Measurements from ENCODE around the gene SEC61A2.
A peak's percentile ranks its signal among the peaks of the same experiment; 100 is the strongest.
"Not testable (repeated sequence)": the region's sequence is repeated elsewhere in the genome, so short reads cannot be mapped to it uniquely, and the experiment has no call there.

Gene SEC61A2

DNA sequence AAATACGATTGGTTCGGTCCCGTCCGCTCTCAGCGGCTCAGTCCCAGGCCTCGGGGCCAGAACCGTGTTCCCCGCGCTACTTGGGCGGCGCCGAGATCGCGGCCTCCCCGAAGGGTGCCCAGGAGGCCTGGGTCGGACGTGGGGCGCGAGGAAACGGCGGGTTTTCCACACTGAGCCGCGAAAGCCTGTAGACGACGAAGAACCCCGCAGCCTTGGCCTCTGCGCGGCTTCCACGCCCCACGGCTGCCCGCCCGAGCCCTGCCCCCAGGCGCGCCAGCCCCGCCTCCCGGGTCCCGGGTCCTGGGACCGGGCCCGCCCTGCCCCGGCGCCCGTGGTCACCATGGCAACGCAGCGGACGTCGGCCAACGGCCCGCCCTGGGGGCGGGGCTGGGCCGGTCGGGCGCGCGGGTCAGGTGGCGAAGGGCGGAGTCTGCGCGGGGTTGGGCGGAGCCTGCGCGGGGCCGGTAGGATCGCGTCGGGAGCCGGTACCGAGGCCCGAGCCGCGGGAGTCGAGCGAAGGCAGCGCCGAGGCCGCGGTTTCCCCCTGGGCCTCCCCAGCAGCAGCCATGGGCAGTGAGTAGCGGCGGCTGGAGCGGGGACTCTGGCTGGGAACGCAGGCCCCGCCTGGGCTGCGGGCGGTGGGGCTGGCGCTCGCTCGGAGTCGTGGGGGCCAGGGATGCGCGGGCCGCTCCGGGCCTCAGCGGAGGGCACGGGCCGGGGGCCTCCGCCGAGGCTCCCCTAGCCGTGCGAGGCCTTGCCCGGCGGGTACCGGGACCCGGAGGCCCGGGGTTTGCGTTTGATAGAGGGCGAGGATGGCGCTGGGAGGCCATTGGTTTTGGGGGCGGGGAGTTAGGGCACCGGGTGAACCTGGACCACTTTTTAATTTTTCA is at the start of gene SEC61A2:
Gene SEC61A2, plus strand, starts transcription at position 456 of the 890 bp plus-strand sequence. Its CDS starts 111 bp downstream, at position 567.
- peak; percentile 83 for DNase-seq (ENCODE audit: low read depth)

DNA sequence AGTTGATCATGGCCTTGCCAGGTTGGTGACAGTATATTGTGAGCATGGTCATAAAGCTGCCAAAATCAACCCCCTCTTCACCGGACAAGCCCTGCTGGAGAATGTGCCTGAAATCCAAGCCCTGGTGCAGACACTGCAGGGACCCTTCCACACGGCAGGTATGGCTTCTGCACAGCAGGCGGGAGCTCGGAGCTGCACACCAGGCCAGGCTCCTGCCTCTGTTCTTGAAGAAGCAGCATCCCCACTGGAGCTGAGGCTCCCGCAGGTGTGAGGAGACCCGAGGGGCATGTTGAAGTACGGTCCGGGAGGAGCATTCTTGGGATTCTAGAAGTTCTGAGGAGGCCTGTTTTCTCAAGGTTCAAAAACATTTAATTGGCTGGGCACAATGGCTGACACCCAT is 48.0 kb upstream of the SEC61A2 start:
- DNase-seq (ENCODE audit: low read depth): no peak

DNA sequence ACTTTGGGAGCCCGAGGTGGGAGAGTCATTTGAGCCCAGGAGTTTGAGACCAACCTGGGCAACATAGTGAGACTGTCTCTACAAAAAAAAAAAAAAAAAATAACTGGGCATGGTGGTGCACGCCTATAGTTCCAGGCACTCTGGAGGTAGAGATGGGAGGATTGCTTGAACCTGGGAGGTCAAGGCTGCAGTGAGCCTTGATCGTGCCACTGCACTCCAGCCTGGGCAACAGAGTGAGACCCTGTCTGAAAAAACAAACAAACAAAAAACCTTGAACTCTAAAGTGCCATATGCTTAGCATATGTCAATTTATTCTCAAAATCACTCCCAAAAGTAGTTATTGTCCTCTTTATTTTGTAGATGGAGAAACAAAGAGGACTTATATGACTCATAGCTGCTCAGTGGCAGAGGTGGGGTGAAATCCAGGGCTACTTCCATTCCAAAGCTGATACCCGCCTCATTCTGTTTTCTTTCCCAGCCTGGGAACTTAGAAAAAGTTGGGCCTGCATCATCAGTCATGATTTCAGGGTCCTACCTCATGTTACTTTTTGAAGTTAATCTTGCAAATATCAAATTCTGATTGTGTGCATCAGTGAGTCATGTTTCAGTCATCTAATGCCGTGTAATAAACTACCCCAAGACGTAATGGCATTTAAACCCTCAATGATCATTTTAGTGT is 47.5 kb upstream of the SEC61A2 start:
- DNase-seq (ENCODE audit: low read depth): no peak

DNA sequence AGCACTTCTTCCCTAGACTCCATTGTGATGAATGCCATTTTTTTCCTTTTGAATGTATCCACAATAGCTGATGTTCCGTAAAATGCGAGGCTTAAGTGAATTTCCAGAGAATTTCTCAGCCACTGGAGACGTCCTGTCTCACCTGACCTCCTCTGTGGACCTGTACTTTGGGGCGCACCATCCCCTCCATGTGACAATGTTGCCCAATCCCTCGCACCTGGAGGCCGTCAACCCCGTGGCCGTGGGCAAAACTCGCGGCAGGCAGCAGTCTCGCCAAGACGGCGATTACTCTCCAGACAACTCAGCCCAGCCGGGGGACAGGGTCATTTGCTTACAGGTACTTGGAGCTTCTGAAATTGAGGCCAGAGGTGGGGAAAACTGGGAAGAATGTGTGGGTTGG is 40.6 kb upstream of the SEC61A2 start:
- no peak for DNase-seq (ENCODE audit: low read depth)

DNA sequence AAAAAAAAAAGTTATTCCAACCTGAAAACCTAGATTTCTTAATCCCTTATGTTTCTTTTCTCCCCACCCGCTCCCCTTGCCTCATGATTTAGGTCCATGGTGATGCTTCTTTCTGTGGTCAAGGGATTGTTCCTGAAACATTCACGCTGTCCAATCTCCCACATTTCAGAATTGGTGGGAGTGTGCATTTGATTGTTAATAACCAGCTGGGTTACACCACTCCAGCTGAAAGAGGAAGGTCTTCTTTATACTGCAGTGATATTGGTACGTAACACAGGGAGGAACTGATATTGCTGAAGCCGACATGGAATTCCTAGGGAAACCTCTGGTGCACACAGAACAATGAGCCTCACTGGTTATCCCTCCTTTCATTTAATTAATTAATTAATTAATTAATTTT is 38.1 kb upstream of the SEC61A2 start:
- no peak for DNase-seq (ENCODE audit: low read depth)

DNA sequence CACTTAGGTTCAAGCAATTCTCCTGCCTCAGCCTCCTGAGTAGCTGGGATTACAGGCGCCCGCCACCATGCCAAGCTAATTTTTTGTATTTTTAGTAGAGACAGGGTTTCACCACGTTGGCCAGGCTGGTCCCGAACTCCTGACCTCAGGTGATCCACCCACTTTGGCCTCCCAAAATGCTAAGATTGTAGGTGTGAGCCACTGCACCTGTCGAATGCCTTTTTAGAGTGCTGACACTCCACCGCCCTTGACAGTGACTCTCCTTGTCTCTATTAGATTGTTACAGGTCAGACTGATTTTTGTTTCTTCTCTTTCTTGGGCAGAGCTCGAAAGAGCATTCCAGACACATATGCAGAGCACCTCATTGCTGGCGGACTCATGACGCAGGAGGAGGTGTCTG is 32.1 kb upstream of the SEC61A2 start:
- DNase-seq (ENCODE audit: low read depth): not testable (repeated sequence)

DNA sequence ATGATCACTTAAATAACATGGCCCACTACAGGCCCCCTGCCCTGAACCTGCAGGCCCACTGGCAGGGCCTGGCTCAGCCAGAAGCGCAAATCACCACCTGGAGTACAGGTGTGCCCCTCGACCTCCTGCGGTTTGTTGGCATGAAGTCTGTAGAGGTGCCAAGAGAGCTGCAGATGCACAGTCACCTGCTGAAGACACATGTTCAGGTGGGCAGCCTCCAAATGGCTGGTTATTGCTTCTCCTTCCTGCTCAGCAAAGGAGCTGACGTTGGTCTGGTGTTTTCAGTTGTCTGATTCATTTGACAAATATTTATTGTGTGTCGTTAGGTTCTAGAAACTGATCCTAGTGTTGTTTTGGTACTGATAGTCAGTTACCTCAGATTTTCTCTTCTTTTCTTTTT is 31.7 kb upstream of the SEC61A2 start:
- DNase-seq (ENCODE audit: low read depth): no peak

DNA sequence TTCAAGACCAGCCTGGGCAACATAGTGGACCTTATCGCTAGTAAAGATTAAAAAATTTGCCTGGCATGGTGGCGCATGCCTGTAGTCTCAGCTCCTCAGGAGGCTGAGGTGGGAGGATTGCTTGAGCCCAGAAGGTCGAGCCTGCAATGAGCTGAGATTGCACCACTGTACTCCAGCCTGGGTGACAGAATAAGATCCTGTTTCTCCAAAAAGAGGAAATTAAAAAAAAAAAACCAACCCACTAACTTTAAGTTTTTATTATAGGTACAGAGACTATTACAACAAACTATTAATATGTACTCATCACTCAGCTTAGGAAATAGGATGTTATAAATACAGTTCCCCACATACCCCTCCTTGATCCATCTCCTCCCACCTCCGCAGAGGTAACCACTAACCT is 30.5 kb upstream of the SEC61A2 start:
- DNase-seq (ENCODE audit: low read depth): no peak

DNA sequence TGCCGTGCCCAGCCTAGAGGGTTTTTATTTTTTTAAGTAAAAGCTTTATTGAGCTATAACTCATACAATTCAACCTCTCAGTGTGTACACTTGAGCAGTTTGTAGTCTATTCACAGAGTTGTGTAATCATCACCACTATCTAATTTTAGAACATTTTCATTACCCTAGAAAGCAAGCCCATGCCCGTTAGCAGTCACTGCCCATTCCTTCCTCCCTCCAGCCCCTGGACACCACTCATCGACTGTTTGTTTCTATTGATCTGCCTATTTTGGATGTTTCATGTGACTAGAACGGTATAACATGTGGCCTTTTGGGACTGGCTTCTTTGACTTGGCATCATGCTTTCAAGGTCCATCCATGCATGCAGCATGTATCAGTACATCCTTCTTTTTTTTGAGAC is 25.7 kb upstream of the SEC61A2 start:
- DNase-seq (ENCODE audit: low read depth): no peak

DNA sequence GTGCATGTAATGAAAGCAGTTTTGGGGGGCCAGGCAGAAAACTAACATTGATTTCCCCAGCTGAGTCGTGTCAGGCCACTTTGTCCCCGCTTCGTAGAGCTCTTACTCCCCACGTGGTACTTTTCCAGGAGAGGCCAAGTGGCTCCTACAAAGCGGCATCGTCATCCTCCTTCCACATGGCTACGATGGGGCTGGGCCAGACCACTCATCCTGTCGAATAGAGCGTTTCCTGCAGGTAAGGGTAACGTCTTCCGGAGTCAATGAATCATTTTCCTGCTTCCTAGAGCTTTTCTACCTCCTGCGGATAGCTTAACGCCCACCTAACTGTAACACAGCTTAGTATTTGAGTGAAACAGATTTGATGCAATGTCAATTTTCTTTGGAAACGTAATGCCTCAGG is 21.7 kb upstream of the SEC61A2 start:
- no peak for DNase-seq (ENCODE audit: low read depth)

DNA sequence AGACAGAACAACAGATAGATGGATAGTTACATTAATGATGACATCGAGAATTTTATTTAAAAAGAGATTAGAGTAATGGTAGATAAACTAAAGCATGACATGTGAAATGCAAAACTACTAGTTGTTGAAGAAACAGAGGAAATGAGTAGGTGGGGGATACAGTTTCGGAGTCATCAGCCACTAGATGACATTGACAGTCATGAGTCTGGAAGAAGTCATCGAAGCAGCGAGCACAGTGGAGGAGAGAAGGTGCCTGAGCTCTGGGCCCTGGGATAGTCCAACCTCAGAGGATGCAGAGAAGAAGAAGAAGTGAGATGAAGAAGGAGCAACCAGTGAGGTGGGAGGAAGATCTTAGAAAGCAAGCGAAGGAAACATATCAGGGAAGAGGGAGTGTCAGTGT is 20.2 kb upstream of the SEC61A2 start:
- no peak for DNase-seq (ENCODE audit: low read depth)

DNA sequence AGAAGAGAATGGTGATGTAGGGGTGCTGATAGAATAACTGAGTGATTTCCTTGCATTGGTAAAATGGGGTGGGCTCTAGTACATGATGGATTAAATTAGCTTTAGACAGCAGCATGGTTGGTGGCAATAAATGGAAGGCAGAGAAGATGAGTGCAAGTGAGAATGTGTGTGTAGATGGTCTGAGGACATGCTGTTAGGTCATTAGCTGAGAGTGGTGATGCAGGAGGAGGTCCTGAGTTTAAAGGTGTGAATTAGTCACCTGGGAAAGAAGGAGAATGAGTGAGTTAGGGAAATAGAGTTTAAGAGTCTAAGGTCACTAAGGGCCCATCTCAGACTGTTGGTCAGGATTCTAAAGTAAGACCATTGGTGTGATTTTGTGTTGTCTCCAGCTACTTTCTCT is 17.9 kb upstream of the SEC61A2 start:
- DNase-seq (ENCODE audit: low read depth): no peak

DNA sequence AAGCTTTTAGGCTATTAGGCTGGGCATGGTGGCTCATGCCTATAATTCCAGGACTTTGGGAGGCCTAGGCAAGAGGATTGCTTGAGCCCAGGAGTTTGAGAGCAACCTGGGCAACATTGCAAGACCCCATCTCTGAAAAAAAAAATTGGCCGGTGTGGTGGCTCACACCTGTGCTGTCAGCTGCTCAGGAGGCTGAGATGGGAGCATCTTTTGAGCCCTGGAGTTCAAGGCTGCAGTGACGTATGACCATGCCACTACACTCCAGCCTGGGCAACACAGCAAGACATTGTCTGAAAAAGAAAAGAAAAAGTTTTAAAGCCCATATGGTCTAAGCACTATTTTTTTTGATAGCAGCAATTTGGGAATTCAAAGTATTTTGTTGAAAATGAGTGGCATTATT is 15.8 kb upstream of the SEC61A2 start:
- no peak for DNase-seq (ENCODE audit: low read depth)

DNA sequence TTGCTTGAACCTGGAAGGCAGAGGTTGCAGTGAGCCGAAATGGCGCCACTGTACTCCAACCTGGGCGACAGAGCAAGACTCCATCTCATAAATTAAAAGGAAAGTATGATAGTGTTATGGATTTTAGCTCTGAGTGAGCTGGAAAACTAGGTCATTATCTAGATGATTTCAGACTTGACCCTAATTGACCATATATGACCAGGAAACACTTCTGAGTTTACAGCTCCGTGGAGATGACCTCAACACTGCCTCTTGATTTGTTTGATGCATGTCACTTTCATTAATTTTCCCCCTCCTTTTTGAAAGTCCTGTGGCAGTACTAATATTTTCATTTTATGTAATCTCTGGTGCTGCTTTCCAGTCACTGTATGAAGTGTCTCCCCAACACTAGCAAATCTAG is 7.8 kb upstream of the SEC61A2 start:
- DNase-seq (ENCODE audit: low read depth): no peak

DNA sequence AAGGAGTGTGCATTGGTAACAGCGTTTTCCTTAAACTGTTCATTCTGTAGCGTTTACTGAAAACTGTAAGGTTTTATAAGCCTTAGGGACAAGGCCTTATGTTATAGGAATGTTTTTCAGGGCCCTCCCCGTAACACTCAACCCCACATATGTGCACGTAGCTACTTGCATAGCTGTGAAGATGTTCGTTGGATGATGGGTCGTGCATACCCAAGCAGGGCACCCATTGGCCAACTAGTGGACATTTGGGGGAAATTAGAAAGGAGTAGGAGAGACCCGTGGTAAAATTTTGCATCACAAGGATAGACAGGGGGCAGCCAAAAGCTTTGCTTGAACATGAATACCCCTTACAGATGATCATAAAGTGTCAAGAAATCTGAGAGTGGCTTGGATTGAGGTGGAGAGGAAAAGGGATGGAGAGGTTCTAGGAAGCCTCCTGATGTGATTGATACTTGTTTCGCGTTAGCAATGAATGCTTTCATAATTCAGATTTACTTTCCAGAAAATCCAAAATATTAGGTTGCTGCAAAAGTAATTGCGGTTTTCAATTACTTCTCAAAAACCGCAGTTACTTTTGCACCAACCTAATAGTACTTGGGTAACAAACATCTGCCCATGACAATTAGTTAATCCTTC is 878 bp downstream of the SEC61A2 start:
- DNase-seq (ENCODE audit: low read depth): peak; percentile 66

DNA sequence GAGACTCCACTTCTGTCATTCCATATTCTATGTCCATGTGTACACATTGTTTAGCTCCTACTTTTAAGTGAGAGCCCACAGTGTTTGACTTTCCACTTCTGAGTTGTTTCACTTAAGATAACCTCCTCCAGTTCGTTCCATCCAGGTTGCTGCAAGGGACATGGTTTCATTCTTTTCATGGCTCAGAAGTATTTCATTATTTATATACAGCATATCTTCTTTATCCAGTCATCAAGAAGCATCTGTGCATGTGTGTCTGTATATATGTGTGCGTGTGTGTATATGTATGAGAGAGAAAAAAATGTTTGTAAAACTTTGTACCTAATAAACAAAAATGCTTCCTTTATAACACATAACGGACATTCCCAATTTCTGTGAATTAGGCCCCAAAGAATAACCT is 6.2 kb downstream of the SEC61A2 start:
- no peak for DNase-seq (ENCODE audit: low read depth)

DNA sequence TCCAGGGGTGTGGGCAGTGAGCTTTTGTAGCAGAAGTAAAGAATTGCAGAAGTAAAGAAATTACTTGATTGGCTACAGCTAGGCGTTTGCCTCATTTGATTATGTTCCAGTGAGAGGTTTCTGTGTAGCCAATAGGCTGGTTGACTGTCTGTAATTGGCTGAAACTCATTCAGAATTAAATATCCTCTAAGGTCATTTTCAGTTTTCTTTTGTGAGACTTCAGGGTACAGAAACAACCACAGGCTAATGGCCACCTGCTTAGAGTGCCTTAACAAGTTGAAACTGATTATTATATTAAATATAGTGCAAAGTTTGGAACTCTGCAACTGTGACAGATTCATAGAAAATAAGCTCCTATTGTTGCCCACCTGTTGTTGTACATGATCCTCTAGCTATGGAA is 10.6 kb downstream of the SEC61A2 start:
- no peak for DNase-seq (ENCODE audit: low read depth)

DNA sequence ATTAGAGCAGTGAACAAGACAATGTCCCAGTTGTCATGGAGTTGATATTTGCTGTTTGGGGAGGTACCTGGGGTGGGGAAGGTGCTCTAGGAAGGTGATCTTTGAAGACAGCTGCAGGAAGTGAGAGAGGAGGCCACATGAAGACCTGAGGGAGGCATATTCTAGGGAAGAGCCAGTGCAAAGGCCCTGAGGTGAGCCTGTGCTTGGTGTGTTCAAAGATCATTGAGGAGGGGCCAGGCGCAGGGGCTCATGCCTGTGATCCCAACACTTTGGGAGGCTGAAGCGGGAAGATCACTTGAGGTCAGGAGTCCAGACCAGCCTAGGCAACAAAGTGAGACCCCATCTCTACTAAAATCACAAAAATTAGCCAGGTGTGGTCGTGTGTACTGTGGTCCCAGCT is 15.1 kb downstream of the SEC61A2 start:
- DNase-seq (ENCODE audit: low read depth): no peak

DNA sequence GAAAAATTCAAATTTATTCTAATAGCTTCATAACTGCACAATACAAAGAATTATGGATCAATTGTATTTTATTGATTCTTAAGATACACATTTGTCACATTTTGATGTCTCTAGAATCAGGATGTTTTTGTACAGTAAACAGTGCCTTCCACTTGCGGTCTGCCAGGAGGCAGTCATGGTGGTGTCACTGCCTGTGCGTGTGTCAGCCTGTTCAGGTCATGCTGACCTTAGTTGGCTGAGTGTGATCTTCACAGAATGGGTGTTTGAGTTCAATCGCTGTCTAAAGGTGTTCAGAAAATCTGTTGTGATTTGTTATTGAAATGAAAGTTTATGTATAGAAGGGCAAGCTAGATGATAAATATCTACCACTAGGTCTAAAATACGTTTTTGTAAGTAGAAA is 20.7 kb downstream of the SEC61A2 start:
- DNase-seq (ENCODE audit: low read depth): no peak

DNA sequence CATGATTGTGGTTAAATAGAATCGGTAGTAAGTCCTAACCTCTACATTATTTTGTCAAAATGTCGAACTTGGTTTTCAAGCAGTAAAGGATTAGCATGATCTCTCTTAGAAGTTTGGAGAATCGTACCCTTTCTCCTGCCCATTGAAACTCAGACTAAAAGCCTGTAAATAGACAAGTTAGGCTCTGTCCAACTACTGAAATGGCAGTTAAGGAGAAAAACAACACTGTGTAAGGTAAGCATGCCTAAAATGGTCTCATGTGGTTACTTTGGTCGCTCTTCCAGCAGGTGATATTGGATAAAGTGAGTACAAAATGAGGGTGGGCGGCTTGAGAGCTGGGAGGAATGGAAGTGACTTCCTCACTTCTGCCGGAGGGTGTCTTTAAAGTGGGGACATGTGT is 25.0 kb downstream of the SEC61A2 start:
- DNase-seq (ENCODE audit: low read depth): no peak

DNA sequence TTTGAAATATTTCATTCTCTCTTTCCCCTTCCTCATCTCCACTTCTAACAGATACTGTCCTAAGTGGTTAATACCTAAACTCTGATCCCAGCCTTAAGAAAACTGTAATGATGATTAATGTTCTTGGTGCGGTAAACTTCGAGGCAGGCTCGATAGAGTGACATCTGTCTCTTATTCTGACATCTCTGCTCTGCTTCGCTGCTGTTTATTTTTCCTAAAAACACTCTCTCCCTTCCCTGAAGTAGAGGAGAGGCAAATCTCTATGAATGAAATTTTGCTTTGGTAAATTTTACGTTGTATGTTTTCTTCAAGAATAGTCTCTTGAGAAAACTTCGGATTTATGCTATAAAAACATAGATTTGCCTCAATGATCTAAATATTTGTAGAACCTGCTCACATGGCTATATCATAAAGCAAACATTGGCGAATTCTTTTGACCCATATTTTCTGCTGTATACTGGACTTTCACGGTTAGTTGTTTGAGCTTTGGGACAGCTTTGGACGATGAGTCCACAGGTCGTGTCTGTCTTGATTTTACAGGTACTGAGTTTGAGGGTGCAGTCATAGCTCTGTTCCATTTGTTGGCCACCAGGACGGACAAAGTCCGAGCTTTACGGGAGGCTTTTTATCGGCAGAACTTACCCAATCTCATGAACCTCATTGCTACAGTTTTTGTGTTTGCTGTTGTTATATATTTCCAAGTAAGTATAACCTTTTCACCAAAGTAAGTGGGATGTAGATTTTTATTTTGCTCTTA is 27.1 kb downstream of the SEC61A2 start:
- no peak for DNase-seq (ENCODE audit: low read depth)

DNA sequence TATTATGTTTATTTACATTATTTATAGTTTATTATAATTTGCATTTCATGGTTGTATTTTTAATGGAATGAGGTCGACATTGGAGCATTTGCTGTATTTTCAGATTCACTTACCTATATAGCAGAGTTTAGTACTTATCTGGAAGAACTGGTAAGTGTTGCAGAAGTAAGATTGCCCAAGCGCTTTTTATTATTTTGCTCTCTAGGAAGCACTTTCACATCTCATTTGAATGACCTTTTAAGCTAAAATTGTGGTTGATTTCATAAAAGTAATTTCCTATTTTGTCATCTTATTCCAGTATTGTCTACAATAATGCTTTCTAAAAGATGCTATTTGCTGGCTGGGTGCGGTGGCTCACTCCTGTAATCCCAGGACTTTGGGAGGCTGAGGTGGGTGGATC is 28.6 kb downstream of the SEC61A2 start:
- no peak for DNase-seq (ENCODE audit: low read depth)
